RWPE2 (cell line): ENCODE measurements around the gene KIF26B.

ENCODE experiments used
- ATAC-seq: fragments of 200-7000 bp; cut with Tn5 transposase; 3 replicates; pipeline ENCODE4 v1.9.1; 2021; ENCODE audit warnings: low read depth
- DNase-seq: peaks from one replicate; pipeline ENCODE4 v3.0.0-alpha.2; 2020; ENCODE audit warnings: low spot score
- H3K27ac ChIP-seq: fragments of 450-650 bp; 2 replicates; pipeline ENCODE4 v1.5.1; 2017; ENCODE audit warnings: mild to moderate bottlenecking; ENCODE audit not compliant: poor library complexity, severe bottlenecking
- H3K27me3 ChIP-seq: fragments of 250-450 bp; sonication (Bioruptor Pico); 2 replicates; pipeline ENCODE4 v1.5.1; 2021; ENCODE audit warnings: mild to moderate bottlenecking, moderate library complexity; ENCODE audit not compliant: insufficient read depth, poor library complexity, severe bottlenecking
- H3K36me3 ChIP-seq: fragments of 250-450 bp; sonication (Bioruptor Pico); 2 replicates; pipeline ENCODE4 v1.5.1; 2020; ENCODE audit warnings: low read depth, mild to moderate bottlenecking, moderate library complexity
- H3K4me1 ChIP-seq: fragments of 250-450 bp; sonication (Bioruptor Pico); 2 replicates; pipeline ENCODE4 v1.5.1; 2021; ENCODE audit warnings: mild to moderate bottlenecking, moderate library complexity; ENCODE audit not compliant: insufficient read depth, poor library complexity, severe bottlenecking
- H3K4me3 ChIP-seq: fragments of 250-450 bp; sonication (Bioruptor Pico); 2 replicates; pipeline ENCODE4 v1.5.1; 2021; ENCODE audit warnings: mild to moderate bottlenecking, moderate library complexity; ENCODE audit not compliant: severe bottlenecking
- H3K9me3 ChIP-seq: fragments of 250-450 bp; sonication (Bioruptor Pico); 2 replicates; pipeline ENCODE4 v1.5.1; 2021; ENCODE audit warnings: mild to moderate bottlenecking, moderate library complexity; ENCODE audit not compliant: severe bottlenecking
- CTCF ChIP-seq: fragments of 450-650 bp; IDR thresholded peaks from one replicate; pipeline ENCODE4 v1.5.1; 2017; ENCODE audit warnings: mild to moderate bottlenecking, moderate library complexity; ENCODE audit not compliant: poor library complexity, severe bottlenecking

The KIF26B gene

GRCh38 chr1:245650441-245650960 is 495.7 kb downstream of the KIF26B start:
- H3K27me3 ChIP-seq, result no peaks in the 10 kb centered on the region
- H3K4me1 ChIP-seq, result no peaks in the 10 kb centered on the region
- no peak for DNase-seq
- H3K36me3 ChIP-seq, result no peaks in the 10 kb centered on the region
- H3K9me3 ChIP-seq, result no peaks in the 10 kb centered on the region
- TF ChIP-seq CTCF, result no peak
- H3K4me3 ChIP-seq, result no peak overlapping the region
- H3K27ac ChIP-seq, result no peak overlapping the region
- ATAC-seq, result no peak

DNA sequence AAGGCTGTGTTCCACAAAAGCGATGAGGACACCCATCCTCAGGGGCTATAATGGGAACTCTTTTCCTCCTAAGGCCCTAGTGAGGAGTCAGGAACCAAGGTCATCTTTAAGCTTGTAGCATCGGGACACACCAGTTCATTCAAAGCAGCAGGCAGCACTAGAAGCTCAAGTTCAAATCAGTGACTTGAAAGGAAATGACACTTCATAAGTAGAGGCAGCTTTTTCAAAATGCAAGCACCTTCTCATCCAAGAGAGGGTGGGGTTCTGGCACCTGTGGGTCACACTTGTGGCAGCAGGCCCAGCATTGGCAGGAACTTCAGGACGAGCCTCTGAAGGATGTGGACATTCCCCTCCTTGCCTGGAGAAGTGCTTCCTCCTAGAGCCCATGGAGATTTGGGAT is 496.3 kb downstream of the KIF26B start:
- ATAC-seq (no peak), DNase-seq (no peak)
- H3K36me3 ChIP-seq, result no peaks in the 10 kb centered on the region
- H3K9me3 ChIP-seq, result no peaks in the 10 kb centered on the region
- no peaks in the 10 kb centered on the region for H3K4me1 ChIP-seq
- no peak overlapping the region for H3K4me3 ChIP-seq
- no peak for TF ChIP-seq CTCF
- no peak overlapping the region for H3K27ac ChIP-seq
- H3K27me3 ChIP-seq, result no peaks in the 10 kb centered on the region

DNA sequence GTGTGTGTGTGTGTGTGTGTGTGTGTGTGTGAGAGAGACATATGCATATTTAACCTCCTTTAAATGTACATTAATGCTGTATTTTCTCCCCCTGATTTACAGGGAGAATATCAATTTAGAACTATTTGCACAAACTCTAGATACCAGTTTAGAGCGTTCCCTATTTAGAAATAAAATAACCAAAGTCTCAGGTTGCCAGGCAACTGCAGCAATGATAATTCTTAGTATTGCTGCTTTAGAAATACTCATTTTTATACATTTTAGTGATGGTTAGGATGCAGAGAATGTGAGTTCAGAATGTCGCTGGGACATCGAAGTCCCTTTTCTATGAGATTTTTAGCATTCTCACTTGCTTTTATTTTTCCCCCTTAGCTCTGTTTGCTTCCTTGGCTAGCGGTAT is 497.3 kb downstream of the KIF26B start:
- TF ChIP-seq CTCF, result no peak
- no peak for ATAC-seq
- no peaks in the 10 kb centered on the region for H3K9me3 ChIP-seq
- H3K36me3 ChIP-seq, result no peaks in the 10 kb centered on the region
- H3K27ac ChIP-seq, result no peak overlapping the region
- H3K27me3 ChIP-seq, result no peaks in the 10 kb centered on the region
- no peaks in the 10 kb centered on the region for H3K4me1 ChIP-seq
- H3K4me3 ChIP-seq, result no peak overlapping the region
- DNase-seq, result no peak

DNA sequence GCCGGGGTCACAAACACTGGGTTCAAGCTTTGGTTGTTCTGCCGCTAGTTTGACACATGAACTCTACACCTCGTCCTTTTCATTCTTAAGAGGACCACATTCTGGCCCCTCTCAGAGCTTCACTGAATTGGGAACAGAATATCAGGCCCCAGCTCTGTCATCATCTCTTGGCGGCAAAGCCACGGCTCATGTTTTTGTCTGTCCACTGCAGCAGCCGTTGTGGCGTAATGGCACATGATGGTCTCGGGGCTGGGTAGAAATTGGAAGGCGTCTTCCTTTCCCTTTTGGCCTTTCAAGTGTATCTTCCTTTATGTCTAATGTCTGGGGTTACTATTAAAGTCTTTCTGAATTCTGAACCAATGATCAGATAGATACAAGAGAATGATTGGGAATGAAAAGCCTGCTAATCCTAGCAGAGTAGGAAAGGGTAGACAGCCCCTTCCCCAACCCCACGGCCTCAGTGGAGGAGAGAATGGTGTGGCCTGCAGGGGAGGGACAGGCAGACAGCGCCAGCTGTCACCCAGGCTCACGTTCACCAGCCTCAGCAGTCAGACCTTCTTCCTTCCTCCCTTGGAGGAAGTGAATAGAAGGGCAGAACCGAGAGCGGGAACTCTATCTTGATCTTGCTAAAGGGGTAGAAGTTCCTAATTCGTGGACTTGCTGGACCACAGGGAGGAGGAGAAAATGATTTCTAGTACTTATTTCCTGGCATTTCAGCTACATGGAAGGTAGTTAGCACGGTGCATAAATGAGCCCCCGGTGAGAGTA is 498.1 kb downstream of the KIF26B start:
- Histone ChIP-seq H3K4me1 (no peaks in the 10 kb centered on the region), H3K9me3 (no peaks in the 10 kb centered on the region), H3K36me3 (no peaks in the 10 kb centered on the region), H3K27ac (no peak overlapping the region), H3K4me3 (no peak overlapping the region), H3K27me3 (no peaks in the 10 kb centered on the region)
- no peak for TF ChIP-seq CTCF
- no peak for ATAC-seq
- DNase-seq, result no peak

- H3K4me1 ChIP-seq, result no peaks in the 10 kb centered on the region
- no peak for TF ChIP-seq CTCF
- no peak overlapping the region for H3K27ac ChIP-seq
- no peak overlapping the region for H3K4me3 ChIP-seq
- no peaks in the 10 kb centered on the region for H3K36me3 ChIP-seq
- no peaks in the 10 kb centered on the region for H3K9me3 ChIP-seq
- ATAC-seq (no peak), DNase-seq (no peak)
- no peaks in the 10 kb centered on the region for H3K27me3 ChIP-seq
Observed at GRCh38 chr1:245654460-245655050, 499.8 kb downstream of the KIF26B start.
